Left ventricle myocardium inferior (tissue), 1 donor: Measurements from ENCODE around the gene CRIP3. TPM values are rescaled to one million over a fixed set of nuclear protein-coding genes. Genes with fewer than 3 reads are reported as not detected.

ENCODE experiments used
- DNase-seq: peaks from one replicate; pipeline ENCODE4 v3.0.0-alpha.2; 2020
- H3K27ac ChIP-seq: fragments of 200-600 bp; replicated peaks from 2 replicates; pipeline ENCODE4 v1.8.0; 2021
- H3K27me3 ChIP-seq: fragments of 200-600 bp; 2 replicates; pipeline ENCODE4 v1.8.0; 2021; ENCODE audit warnings: low read depth
- H3K36me3 ChIP-seq: fragments of 200-600 bp; 2 replicates; pipeline ENCODE4 v1.8.0; 2021
- H3K4me1 ChIP-seq: fragments of 200-600 bp; 2 replicates; pipeline ENCODE4 v1.8.0; 2021
- H3K4me3 ChIP-seq: fragments of 200-600 bp; 2 replicates; pipeline ENCODE4 v1.8.0; 2021; ENCODE audit warnings: mild to moderate bottlenecking, moderate library complexity
- H3K9me3 ChIP-seq: fragments of 200-600 bp; replicated peaks from 2 replicates; pipeline ENCODE4 v1.8.0; 2021
- CTCF ChIP-seq: fragments of 200-600 bp; IDR thresholded peaks from 2 replicates; pipeline ENCODE4 v1.8.0; 2021; ENCODE audit warnings: antibody characterized with exemption, mild to moderate bottlenecking, borderline replicate concordance
- intact Hi-C: fragments of 100-400 bp; cut with micrococcal nuclease; formaldehyde crosslinking; loops from one replicate; pipeline ENCODE4 v1.11.0; 2022
- total RNA-seq: library from RNA; stranded (reverse); fragmentation: NEBNext Ultra II Directional; extraction: Animal tissue kit (Norgen Biotek cat#: 25700); gene quantifications from one replicate; pipeline ENCODE4 v1.2.1, GENCODE V29; 2021
- donor health status: DM: no; HTN: yes; CAD: no; lungs with severe emphysema.

The CRIP3 gene
- total RNA-seq, 1 donor from 2014 or later: 42.3 TPM

GRCh38 chr6:43264599-43265145 is 44.0 kb downstream of the CRIP3 start:
- no peak for DNase-seq
- Histone ChIP-seq H3K27me3 (peaks cover 17% of the 10 kb centered on the region), H3K9me3 (no peaks in the 10 kb centered on the region), H3K36me3 (no peaks in the 10 kb centered on the region), H3K4me1 (peaks cover 38% of the 10 kb centered on the region), H3K27ac (no peak overlapping the region), H3K4me3 (no peak overlapping the region)
- intact Hi-C loops: loop anchor here (10.0 kb wide), 1 partner anchor 80 kb away; no protein-coding TSS in a partner anchor
- no peak for TF ChIP-seq CTCF

GRCh38 chr6:43263314-43264178 is 45.1 kb downstream of the CRIP3 start:
- Histone ChIP-seq H3K27ac (no peak overlapping the region), H3K9me3 (no peaks in the 10 kb centered on the region), H3K36me3 (no peaks in the 10 kb centered on the region), H3K4me3 (no peak overlapping the region), H3K4me1 (peaks cover 31% of the 10 kb centered on the region), H3K27me3 (peaks cover 5% of the 10 kb centered on the region)
- intact Hi-C loops: loop anchor here (10.0 kb wide), 1 partner anchor 81 kb away; no protein-coding TSS in a partner anchor
- peak; percentile 74 for DNase-seq
- TF ChIP-seq CTCF: peak; percentile 82

GRCh38 chr6:43262780-43263313 is 45.8 kb downstream of the CRIP3 start:
- Histone ChIP-seq H3K27me3 (no peaks in the 10 kb centered on the region), H3K9me3 (no peaks in the 10 kb centered on the region), H3K4me3 (no peak overlapping the region), H3K4me1 (peaks cover 24% of the 10 kb centered on the region), H3K36me3 (no peaks in the 10 kb centered on the region), H3K27ac (no peak overlapping the region)
- no peak for TF ChIP-seq CTCF
- intact Hi-C loops: loop anchor here (10.0 kb wide), 1 partner anchor 82 kb away; no protein-coding TSS in a partner anchor
- no peak for DNase-seq

- TF ChIP-seq CTCF: no peak
- no peaks in the 10 kb centered on the region for H3K36me3 ChIP-seq
- peaks cover under 1% of the 10 kb centered on the region for H3K27me3 ChIP-seq
- intact Hi-C loops: loop anchor here (10.0 kb wide), 1 partner anchor 83 kb away; no protein-coding TSS in a partner anchor
- H3K4me1 ChIP-seq: peaks cover 17% of the 10 kb centered on the region
- H3K9me3 ChIP-seq: no peaks in the 10 kb centered on the region
- no peak overlapping the region for H3K4me3 ChIP-seq
- no peak for DNase-seq
- H3K27ac ChIP-seq: no peak overlapping the region
Measured at GRCh38 chr6:43262000-43262779, 46.4 kb downstream of the CRIP3 start.

- Histone ChIP-seq H3K4me1 (peaks cover 15% of the 10 kb centered on the region), H3K27ac (no peak overlapping the region), H3K9me3 (no peaks in the 10 kb centered on the region), H3K36me3 (no peaks in the 10 kb centered on the region), H3K4me3 (no peak overlapping the region), H3K27me3 (peaks cover 6% of the 10 kb centered on the region)
- intact Hi-C loops: loop anchor here (10.0 kb wide), 1 partner anchor 84 kb away; no protein-coding TSS in a partner anchor
- no peak for TF ChIP-seq CTCF
- no peak for DNase-seq
Measured at GRCh38 chr6:43261198-43261597, 47.4 kb downstream of the CRIP3 start.
